H1 (cell line): ENCODE results near the gene GOLGA1. TPM values are rescaled to one million over a fixed set of nuclear protein-coding genes. Genes with fewer than 3 reads are reported as not detected.

Experiments used
- FOSL1 ChIP-seq: IDR thresholded peaks from 2 replicates; pipeline ENCODE4 v1.6.1; 2011; ENCODE audit warnings: mild to moderate bottlenecking, low read depth, low read length, moderate library complexity; ENCODE audit not compliant: insufficient read depth
- RFX5 ChIP-seq: IDR thresholded peaks from 2 replicates; pipeline ENCODE4 v1.6.1; 2011; ENCODE audit warnings: low read depth, low read length, improper control_type of control experiment, borderline replicate concordance
- SAP30 ChIP-seq: fragments of 300-600 bp; sonication (generic); IDR thresholded peaks from 2 replicates; pipeline ENCODE4 v1.7.1; 2012; ENCODE audit warnings: low read length, moderate library complexity, mild to moderate bottlenecking, inconsistent platforms; ENCODE audit not compliant: insufficient read depth, insufficient replicate concordance
- polyA plus RNA-seq, 7 experiments: library from polyadenylated mRNA; depleted of rRNA in 3 of 7; stranded (reverse) in 5 of 7; unstranded in 2 of 7; fragments of >200 nt in 5 of 7; fragments of 200-250 nt in 2 of 7; gene quantifications; 1 replicate in 5 of 7; 2 replicates in 1 of 7; 4 replicates in 1 of 7; pipeline versions ENCODE4 v1.2.1 to v1.2.3, GENCODE V29; 2011 to 2013; ENCODE audit warnings: missing spikeins in 2 of 7, mixed read lengths in 2 of 7
- total RNA-seq: library from RNA; stranded (reverse); fragmentation: NEBNext Ultra II Directional; extraction: Animal tissue kit (Norgen Biotek cat#: 25700); gene quantifications from 2 replicates; pipeline ENCODE4 v1.2.1, GENCODE V29; 2021
- TF ChIP-seq, protein P1 (sequence below): fragments of 300-600 bp; sonication (generic); IDR thresholded peaks from 2 replicates; pipeline ENCODE4 v1.7.1; 2012; ENCODE audit warnings: low read length, moderate library complexity, mild to moderate bottlenecking, inconsistent platforms; ENCODE audit not compliant: insufficient replicate concordance

GOLGA1 gene
- total and polyA plus RNA-seq, 2 of the 8 experiments (the other 6 are each of a cell fraction or from before 2014, with no cell fraction given) = 4.8 to 6.5 TPM

DNA sequence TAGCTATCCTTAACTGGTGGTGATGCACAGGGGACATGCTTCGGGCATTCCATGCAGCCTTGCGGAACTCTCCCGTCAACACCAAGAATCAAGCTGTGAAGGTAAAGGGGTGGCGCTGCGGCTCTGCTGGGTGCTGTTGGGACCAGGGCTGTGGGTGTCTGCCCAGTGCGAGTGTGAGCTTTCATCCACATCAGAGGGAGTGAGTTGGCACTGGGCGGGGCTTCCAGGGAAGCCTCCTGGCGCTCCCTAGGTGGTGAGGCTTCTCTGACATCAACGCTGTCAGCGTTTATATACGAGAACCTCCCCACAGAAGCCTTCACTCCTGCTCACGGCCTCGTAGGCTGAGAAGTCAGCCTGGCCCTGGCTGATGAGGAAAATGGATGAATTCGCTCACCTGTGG, 67.2 kb downstream of the GOLGA1 start (continued):
- TF ChIP-seq SAP30 (no peak), RFX5 (no peak), FOSL1 (no peak)
- TF ChIP-seq, protein P1, sequence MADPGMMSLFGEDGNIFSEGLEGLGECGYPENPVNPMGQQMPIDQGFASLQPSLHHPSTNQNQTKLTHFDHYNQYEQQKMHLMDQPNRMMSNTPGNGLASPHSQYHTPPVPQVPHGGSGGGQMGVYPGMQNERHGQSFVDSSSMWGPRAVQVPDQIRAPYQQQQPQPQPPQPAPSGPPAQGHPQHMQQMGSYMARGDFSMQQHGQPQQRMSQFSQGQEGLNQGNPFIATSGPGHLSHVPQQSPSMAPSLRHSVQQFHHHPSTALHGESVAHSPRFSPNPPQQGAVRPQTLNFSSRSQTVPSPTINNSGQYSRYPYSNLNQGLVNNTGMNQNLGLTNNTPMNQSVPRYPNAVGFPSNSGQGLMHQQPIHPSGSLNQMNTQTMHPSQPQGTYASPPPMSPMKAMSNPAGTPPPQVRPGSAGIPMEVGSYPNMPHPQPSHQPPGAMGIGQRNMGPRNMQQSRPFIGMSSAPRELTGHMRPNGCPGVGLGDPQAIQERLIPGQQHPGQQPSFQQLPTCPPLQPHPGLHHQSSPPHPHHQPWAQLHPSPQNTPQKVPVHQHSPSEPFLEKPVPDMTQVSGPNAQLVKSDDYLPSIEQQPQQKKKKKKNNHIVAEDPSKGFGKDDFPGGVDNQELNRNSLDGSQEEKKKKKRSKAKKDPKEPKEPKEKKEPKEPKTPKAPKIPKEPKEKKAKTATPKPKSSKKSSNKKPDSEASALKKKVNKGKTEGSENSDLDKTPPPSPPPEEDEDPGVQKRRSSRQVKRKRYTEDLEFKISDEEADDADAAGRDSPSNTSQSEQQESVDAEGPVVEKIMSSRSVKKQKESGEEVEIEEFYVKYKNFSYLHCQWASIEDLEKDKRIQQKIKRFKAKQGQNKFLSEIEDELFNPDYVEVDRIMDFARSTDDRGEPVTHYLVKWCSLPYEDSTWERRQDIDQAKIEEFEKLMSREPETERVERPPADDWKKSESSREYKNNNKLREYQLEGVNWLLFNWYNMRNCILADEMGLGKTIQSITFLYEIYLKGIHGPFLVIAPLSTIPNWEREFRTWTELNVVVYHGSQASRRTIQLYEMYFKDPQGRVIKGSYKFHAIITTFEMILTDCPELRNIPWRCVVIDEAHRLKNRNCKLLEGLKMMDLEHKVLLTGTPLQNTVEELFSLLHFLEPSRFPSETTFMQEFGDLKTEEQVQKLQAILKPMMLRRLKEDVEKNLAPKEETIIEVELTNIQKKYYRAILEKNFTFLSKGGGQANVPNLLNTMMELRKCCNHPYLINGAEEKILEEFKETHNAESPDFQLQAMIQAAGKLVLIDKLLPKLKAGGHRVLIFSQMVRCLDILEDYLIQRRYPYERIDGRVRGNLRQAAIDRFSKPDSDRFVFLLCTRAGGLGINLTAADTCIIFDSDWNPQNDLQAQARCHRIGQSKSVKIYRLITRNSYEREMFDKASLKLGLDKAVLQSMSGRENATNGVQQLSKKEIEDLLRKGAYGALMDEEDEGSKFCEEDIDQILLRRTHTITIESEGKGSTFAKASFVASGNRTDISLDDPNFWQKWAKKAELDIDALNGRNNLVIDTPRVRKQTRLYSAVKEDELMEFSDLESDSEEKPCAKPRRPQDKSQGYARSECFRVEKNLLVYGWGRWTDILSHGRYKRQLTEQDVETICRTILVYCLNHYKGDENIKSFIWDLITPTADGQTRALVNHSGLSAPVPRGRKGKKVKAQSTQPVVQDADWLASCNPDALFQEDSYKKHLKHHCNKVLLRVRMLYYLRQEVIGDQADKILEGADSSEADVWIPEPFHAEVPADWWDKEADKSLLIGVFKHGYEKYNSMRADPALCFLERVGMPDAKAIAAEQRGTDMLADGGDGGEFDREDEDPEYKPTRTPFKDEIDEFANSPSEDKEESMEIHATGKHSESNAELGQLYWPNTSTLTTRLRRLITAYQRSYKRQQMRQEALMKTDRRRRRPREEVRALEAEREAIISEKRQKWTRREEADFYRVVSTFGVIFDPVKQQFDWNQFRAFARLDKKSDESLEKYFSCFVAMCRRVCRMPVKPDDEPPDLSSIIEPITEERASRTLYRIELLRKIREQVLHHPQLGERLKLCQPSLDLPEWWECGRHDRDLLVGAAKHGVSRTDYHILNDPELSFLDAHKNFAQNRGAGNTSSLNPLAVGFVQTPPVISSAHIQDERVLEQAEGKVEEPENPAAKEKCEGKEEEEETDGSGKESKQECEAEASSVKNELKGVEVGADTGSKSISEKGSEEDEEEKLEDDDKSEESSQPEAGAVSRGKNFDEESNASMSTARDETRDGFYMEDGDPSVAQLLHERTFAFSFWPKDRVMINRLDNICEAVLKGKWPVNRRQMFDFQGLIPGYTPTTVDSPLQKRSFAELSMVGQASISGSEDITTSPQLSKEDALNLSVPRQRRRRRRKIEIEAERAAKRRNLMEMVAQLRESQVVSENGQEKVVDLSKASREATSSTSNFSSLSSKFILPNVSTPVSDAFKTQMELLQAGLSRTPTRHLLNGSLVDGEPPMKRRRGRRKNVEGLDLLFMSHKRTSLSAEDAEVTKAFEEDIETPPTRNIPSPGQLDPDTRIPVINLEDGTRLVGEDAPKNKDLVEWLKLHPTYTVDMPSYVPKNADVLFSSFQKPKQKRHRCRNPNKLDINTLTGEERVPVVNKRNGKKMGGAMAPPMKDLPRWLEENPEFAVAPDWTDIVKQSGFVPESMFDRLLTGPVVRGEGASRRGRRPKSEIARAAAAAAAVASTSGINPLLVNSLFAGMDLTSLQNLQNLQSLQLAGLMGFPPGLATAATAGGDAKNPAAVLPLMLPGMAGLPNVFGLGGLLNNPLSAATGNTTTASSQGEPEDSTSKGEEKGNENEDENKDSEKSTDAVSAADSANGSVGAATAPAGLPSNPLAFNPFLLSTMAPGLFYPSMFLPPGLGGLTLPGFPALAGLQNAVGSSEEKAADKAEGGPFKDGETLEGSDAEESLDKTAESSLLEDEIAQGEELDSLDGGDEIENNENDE = no peak
